Measurements from ENCODE around the gene TSPAN13.

DNA sequence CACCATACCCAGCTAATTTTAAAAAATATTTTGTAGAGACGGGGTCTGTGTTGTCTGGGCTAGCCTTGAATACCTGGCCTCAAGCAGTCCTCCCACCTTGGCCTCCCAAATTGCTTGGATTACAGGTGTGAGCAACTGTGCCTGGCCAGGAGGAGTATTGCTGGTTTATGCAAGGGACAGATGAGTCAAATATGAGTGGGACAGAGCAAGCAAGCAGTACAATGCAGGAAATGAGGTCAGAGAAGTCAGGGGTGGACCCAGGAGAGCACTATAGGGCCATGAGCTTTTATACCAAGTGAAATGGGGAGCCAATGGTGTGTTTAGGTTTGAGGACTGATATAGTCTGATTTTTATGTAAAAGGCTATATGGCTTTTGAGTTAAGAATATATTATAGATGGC lies 6.3 kb downstream of the TSPAN13 start:
- TF ChIP-seq, protein P1, sequence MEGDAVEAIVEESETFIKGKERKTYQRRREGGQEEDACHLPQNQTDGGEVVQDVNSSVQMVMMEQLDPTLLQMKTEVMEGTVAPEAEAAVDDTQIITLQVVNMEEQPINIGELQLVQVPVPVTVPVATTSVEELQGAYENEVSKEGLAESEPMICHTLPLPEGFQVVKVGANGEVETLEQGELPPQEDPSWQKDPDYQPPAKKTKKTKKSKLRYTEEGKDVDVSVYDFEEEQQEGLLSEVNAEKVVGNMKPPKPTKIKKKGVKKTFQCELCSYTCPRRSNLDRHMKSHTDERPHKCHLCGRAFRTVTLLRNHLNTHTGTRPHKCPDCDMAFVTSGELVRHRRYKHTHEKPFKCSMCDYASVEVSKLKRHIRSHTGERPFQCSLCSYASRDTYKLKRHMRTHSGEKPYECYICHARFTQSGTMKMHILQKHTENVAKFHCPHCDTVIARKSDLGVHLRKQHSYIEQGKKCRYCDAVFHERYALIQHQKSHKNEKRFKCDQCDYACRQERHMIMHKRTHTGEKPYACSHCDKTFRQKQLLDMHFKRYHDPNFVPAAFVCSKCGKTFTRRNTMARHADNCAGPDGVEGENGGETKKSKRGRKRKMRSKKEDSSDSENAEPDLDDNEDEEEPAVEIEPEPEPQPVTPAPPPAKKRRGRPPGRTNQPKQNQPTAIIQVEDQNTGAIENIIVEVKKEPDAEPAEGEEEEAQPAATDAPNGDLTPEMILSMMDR (IDR thresholded peaks at IDR 0.05) = no peak
- TF ChIP-seq BHLHE40 (IDR thresholded peaks at IDR 0.05; ENCODE audit: low read depth, low read length) = no peak
- no peak for TF ChIP-seq ZFP36 (IDR thresholded peaks at IDR 0.05; ENCODE audit: borderline replicate concordance, partially characterized antibody)
- no peak for TF ChIP-seq CBX2 (IDR thresholded peaks at IDR 0.05; ENCODE audit: borderline replicate concordance, low read depth)

Data from A549 (cell line).